ENCODE data around the gene SPR. TPM values are rescaled to one million over a fixed set of nuclear protein-coding genes. Genes with fewer than 3 reads are reported as not detected.

The SPR gene
- polyA plus RNA-seq, 1 of the 3 experiments (the other 2 are of a cell fraction) = 25.7 TPM

DNA sequence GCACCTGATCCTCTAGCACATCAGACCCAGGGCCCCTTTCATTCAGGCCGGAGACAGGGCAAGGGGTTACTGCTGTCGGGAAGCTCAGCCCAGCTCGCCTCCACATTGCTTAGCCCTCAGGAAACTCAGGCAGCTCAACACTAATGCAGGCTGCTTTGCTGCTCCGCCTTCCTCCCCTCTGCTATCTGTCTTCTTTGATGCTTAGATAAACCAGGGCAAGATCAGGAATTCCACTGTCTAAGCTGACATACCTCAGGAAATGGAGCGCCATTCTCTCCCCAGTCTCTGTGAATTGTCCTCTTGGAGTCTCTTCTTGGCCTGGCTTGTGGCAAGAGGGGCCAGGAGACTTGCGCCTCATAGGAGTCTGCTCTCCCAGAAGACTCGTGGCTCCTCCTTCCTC, 35.9 kb upstream of the SPR start (continued):
- TF ChIP-seq NFIC (IDR thresholded peaks at IDR 0.05; ENCODE audit: borderline replicate concordance) (no peak), SMC3 (IDR thresholded peaks at IDR 0.05; ENCODE audit: low read depth, low read length) (no peak)

DNA sequence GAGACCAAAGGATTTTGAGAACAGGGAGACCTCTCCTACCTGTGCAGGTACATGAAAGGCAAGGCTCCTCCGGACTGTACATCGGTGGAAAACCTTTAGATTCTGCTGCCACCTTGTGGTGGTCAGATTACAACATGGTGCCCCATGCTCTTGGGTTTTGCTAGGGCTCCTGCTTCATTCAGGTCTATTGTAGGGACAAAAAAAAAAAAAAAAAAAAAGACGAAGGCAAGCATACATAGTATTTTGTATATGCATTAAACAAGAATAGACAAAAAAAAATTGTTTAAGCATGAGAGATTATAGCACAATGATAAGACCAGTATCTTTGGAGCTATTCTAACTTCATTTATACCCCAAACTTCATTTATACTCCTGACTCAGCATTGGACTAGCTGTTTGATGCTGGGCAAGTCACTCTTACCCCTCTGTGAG, 27.4 kb upstream of the SPR start:
- peak; percentile 65 for DNase-seq
- Histone ChIP-seq H3K4me1 (ENCODE audit: control insufficient read depth in 1 of 2, insufficient read depth in 2 of 2, low read depth in 1 of 2, low read length in 1 of 2) (peaks cover 0 to 9% of the 10 kb centered on the region in 2 experiments; a peak in 1 of 4 replicates), H4K20me1 (ENCODE audit: insufficient read depth) (no peaks in the 10 kb centered on the region), H3K27ac (ENCODE audit: low read depth in 2 of 2, low read length in 1 of 2) (no peak overlapping the region), H3K9me3 (no peaks in the 10 kb centered on the region), H3K27me3 (ENCODE audit: insufficient read depth) (peaks cover 11% of the 10 kb centered on the region; the same call in 1 of the 2 replicates), H3F3A (replicated peaks; ENCODE audit: insufficient read depth) (no peaks in the 10 kb centered on the region), H3K9ac (no peak overlapping the region), H3K9me2 (no peaks in the 10 kb centered on the region), H3K36me3 (replicated peaks in 1 of 2; ENCODE audit: control insufficient read depth in 1 of 2, insufficient read depth in 2 of 2, low read length in 1 of 2) (no peaks in the 10 kb centered on the region), H3K79me2 (ENCODE audit: insufficient read depth) (no peaks in the 10 kb centered on the region), H3K4me2 (no peak overlapping the region), H2AFZ (ENCODE audit: low read depth) (no peak overlapping the region), H3K4me3 (ENCODE audit: low read depth in 2 of 2, low read length in 1 of 2) (no peak overlapping the region)
- WGBS (ENCODE audit: low lambda C conversion rate) = 2% methylated on average over 3 of the region's 3 CpGs
- TF ChIP-seq MXI1 (IDR thresholded peaks at IDR 0.05; ENCODE audit: low read depth, low read length) (no peak), FOSL2 (IDR thresholded peaks at IDR 0.05; ENCODE audit: borderline replicate concordance, low read depth) (no peak), EZH2phosphoT487 (IDR thresholded peaks at IDR 0.05; ENCODE audit: borderline replicate concordance, low read depth) (no peak), TEAD4 (IDR thresholded peaks at IDR 0.05; ENCODE audit: borderline replicate concordance, insufficient read depth) (no peak), YY1 (IDR thresholded peaks at IDR 0.05; ENCODE audit: low read depth) (no peak), ELF1 (IDR thresholded peaks at IDR 0.05) (no peak), SMC3 (IDR thresholded peaks at IDR 0.05; ENCODE audit: low read depth, low read length) (peak; percentile 84), RAD21 (IDR thresholded peaks at IDR 0.05; ENCODE audit: low read length) (peak; percentile 81)
- TF ChIP-seq, protein P1, sequence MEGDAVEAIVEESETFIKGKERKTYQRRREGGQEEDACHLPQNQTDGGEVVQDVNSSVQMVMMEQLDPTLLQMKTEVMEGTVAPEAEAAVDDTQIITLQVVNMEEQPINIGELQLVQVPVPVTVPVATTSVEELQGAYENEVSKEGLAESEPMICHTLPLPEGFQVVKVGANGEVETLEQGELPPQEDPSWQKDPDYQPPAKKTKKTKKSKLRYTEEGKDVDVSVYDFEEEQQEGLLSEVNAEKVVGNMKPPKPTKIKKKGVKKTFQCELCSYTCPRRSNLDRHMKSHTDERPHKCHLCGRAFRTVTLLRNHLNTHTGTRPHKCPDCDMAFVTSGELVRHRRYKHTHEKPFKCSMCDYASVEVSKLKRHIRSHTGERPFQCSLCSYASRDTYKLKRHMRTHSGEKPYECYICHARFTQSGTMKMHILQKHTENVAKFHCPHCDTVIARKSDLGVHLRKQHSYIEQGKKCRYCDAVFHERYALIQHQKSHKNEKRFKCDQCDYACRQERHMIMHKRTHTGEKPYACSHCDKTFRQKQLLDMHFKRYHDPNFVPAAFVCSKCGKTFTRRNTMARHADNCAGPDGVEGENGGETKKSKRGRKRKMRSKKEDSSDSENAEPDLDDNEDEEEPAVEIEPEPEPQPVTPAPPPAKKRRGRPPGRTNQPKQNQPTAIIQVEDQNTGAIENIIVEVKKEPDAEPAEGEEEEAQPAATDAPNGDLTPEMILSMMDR (IDR thresholded peaks at IDR 0.05) = peak; percentile 78
- TF ChIP-seq, protein P2, sequence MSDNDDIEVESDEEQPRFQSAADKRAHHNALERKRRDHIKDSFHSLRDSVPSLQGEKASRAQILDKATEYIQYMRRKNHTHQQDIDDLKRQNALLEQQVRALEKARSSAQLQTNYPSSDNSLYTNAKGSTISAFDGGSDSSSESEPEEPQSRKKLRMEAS (IDR thresholded peaks at IDR 0.05; ENCODE audit: low read depth) = no peak
- TF ChIP-seq, protein P3, sequence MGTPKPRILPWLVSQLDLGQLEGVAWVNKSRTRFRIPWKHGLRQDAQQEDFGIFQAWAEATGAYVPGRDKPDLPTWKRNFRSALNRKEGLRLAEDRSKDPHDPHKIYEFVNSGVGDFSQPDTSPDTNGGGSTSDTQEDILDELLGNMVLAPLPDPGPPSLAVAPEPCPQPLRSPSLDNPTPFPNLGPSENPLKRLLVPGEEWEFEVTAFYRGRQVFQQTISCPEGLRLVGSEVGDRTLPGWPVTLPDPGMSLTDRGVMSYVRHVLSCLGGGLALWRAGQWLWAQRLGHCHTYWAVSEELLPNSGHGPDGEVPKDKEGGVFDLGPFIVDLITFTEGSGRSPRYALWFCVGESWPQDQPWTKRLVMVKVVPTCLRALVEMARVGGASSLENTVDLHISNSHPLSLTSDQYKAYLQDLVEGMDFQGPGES (IDR thresholded peaks at IDR 0.05; ENCODE audit: low read depth, low read length) = no peak
- TF ChIP-seq, protein P4, sequence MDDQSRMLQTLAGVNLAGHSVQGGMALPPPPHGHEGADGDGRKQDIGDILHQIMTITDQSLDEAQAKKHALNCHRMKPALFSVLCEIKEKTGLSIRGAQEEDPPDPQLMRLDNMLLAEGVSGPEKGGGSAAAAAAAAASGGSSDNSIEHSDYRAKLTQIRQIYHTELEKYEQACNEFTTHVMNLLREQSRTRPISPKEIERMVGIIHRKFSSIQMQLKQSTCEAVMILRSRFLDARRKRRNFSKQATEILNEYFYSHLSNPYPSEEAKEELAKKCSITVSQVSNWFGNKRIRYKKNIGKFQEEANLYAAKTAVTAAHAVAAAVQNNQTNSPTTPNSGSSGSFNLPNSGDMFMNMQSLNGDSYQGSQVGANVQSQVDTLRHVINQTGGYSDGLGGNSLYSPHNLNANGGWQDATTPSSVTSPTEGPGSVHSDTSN (IDR thresholded peaks at IDR 0.05) = no peak
- POLR2A ChIA-PET = no interaction called here
- CTCF ChIA-PET = interaction anchor here (0.6 to 7.9 kb wide), 37 partner anchors 8 to 1325 kb away, joined by 3 to 116 read pairs (median 4); partner anchors contain the start of gene SPR
